H1 (cell line): ENCODE data around the gene DUSP11. TPM values are rescaled to one million over a fixed set of nuclear protein-coding genes. Genes with fewer than 3 reads are reported as not detected.

Source experiments
- CTCF ChIP-seq, 3 experiments: IDR thresholded peaks; 1 replicate in 2 of 3; 2 replicates in 1 of 3; pipeline versions ENCODE4 v1.5.1 to v1.6.1; 2011; ENCODE audit warnings: low read length in 3 of 3, mild to moderate bottlenecking in 3 of 3, inconsistent platforms in 2 of 3, low read depth in 1 of 3, moderate library complexity in 1 of 3; ENCODE audit not compliant: insufficient read depth in 1 of 3; ENCODE audit errors: control extremely low read depth in 1 of 3
- RFX5 ChIP-seq: IDR thresholded peaks from 2 replicates; pipeline ENCODE4 v1.6.1; 2011; ENCODE audit warnings: low read depth, low read length, improper control_type of control experiment, borderline replicate concordance
- polyA plus RNA-seq, 7 experiments: library from polyadenylated mRNA; depleted of rRNA in 3 of 7; stranded (reverse) in 5 of 7; unstranded in 2 of 7; fragments of >200 nt in 5 of 7; fragments of 200-250 nt in 2 of 7; gene quantifications; 1 replicate in 5 of 7; 2 replicates in 1 of 7; 4 replicates in 1 of 7; pipeline versions ENCODE4 v1.2.1 to v1.2.3, GENCODE V29; 2011 to 2013; ENCODE audit warnings: missing spikeins in 2 of 7, mixed read lengths in 2 of 7
- total RNA-seq: library from RNA; stranded (reverse); fragmentation: NEBNext Ultra II Directional; extraction: Animal tissue kit (Norgen Biotek cat#: 25700); gene quantifications from 2 replicates; pipeline ENCODE4 v1.2.1, GENCODE V29; 2021

Gene DUSP11
- total and polyA plus RNA-seq, 2 of the 8 experiments (the other 6 are each of a cell fraction or from before 2014, with no cell fraction given), result 12.2 to 19.1 TPM

GRCh38 chr2:73772819-73773218, 7.1 kb downstream of the DUSP11 start (continued):
- no peak for TF ChIP-seq CTCF (IDR thresholded peaks at IDR 0.05; ENCODE audit: control extremely low read depth in 1 of 3, insufficient read depth in 1 of 3, low read depth in 1 of 3, low read length in 3 of 3)
- TF ChIP-seq RFX5, result no peak
- TF ChIP-seq, all 59 proteins: peak for 0
